HTERT RPE-1 (cell line): ENCODE measurements around the gene SNAPC3.
"Not testable (repeated sequence)": the region's sequence is repeated elsewhere in the genome, so short reads cannot be mapped to it uniquely, and the experiment has no call there.

Experiments
- in situ Hi-C: fragments of 300-500 bp; cut with MboI; formaldehyde crosslinking; loops from 4 replicates; pipeline ENCODE4 v1.14.3; 2020; ENCODE audit warnings: low sequenced_read_pairs

The SNAPC3 gene

GRCh38 chr9:15422372-15423230 is at the start of gene SNAPC3:
Gene SNAPC3 (plus strand): TSS chr9:15422876. CDS start chr9:15422880, 4 bp downstream.
- in situ Hi-C loops = no loop called here

- in situ Hi-C loops = no loop called here
Observed at GRCh38 chr9:15373881-15374280, 48.8 kb upstream of the SNAPC3 start.

GRCh38 chr9:15374310-15374709 is 48.4 kb upstream of the SNAPC3 start:
- in situ Hi-C loops = no loop called here

- in situ Hi-C loops = no loop called here
Observed at GRCh38 chr9:15374825-15375224, 47.9 kb upstream of the SNAPC3 start.

GRCh38 chr9:15377625-15378540 is 44.8 kb upstream of the SNAPC3 start:
- in situ Hi-C loops = no loop called here

GRCh38 chr9:15379317-15379716 is 43.4 kb upstream of the SNAPC3 start:
- in situ Hi-C loops = not testable (repeated sequence)

GRCh38 chr9:15379888-15380287 is 42.8 kb upstream of the SNAPC3 start:
- in situ Hi-C loops = not testable (repeated sequence)

GRCh38 chr9:15381491-15381890 is 41.2 kb upstream of the SNAPC3 start:
- in situ Hi-C loops = no loop called here

- in situ Hi-C loops = no loop called here
Observed at GRCh38 chr9:15386465-15386864, 36.2 kb upstream of the SNAPC3 start.

GRCh38 chr9:15389173-15389572 is 33.5 kb upstream of the SNAPC3 start:
- in situ Hi-C loops = no loop called here

- in situ Hi-C loops = no loop called here
Observed at GRCh38 chr9:15389631-15390030, 33.0 kb upstream of the SNAPC3 start.

- in situ Hi-C loops = no loop called here
Observed at GRCh38 chr9:15390201-15390600, 32.5 kb upstream of the SNAPC3 start.

GRCh38 chr9:15392363-15392762 is 30.3 kb upstream of the SNAPC3 start:
- in situ Hi-C loops = no loop called here

- in situ Hi-C loops = no loop called here
Observed at GRCh38 chr9:15400281-15400941, 22.3 kb upstream of the SNAPC3 start.

GRCh38 chr9:15401266-15401665 is 21.4 kb upstream of the SNAPC3 start:
- in situ Hi-C loops = no loop called here

- in situ Hi-C loops = no loop called here
Observed at GRCh38 chr9:15403155-15403554, 19.5 kb upstream of the SNAPC3 start.

- in situ Hi-C loops = no loop called here
Observed at GRCh38 chr9:15404171-15404570, 18.5 kb upstream of the SNAPC3 start.

GRCh38 chr9:15416880-15417279 is 5.8 kb upstream of the SNAPC3 start:
- in situ Hi-C loops = no loop called here

- in situ Hi-C loops = no loop called here
Observed at GRCh38 chr9:15417626-15418025, 5.0 kb upstream of the SNAPC3 start.

- in situ Hi-C loops = no loop called here
Observed at GRCh38 chr9:15420796-15421195, 1.9 kb upstream of the SNAPC3 start.

GRCh38 chr9:15421532-15421931 is 1.1 kb upstream of the SNAPC3 start:
- in situ Hi-C loops = no loop called here
